ENCODE data around the gene OPRL1.
"Not testable (repeated sequence)": the region's sequence is repeated elsewhere in the genome, so short reads cannot be mapped to it uniquely, and the experiment has no call there.

Gene OPRL1

GRCh38 chr20:64121586-64121985 lies 41.7 kb downstream of the OPRL1 start:
- POLR2A ChIA-PET: no interaction called here
- DNase-seq: no peak
- peaks cover 0 to 2% (median 0%) of the 10 kb centered on the region in 5 experiments for H3K27me3 ChIP-seq (replicated peaks in 2 of 5; ENCODE audit: control insufficient read depth in 4 of 5, insufficient read depth in 5 of 5, low read length in 4 of 5)
- H3K4me3 ChIP-seq (ENCODE audit: control insufficient read depth in 1 of 7, extremely low read depth in 1 of 7, insufficient read depth in 4 of 7, low read depth in 2 of 7, low read length in 6 of 7): no peak overlapping the region
- no peaks in the 10 kb centered on the region for H3K36me3 ChIP-seq (ENCODE audit: control insufficient read depth in 4 of 4, insufficient read depth in 4 of 4, low read length in 3 of 4)
- CTCF ChIA-PET: interaction anchor here (1.3 to 9.6 kb wide), 10 partner anchors 13 to 214 kb away, joined by 3 to 178 read pairs (median 16); partner anchors contain the start of genes LKAAEAR1, NPBWR2, OPRL1 and RGS19
- H3K9me3 ChIP-seq (ENCODE audit: control extremely low read depth in 1 of 5, control insufficient read depth in 4 of 5, insufficient read depth in 2 of 5, low read depth in 1 of 5, low read length in 4 of 5): no peaks in the 10 kb centered on the region
- H3K27ac ChIP-seq (ENCODE audit: insufficient read depth in 1 of 2, low read depth in 1 of 2, low read length in 2 of 2, poor library complexity in 1 of 2, severe bottlenecking in 2 of 2): no peak overlapping the region
- peaks cover 0 to 14% (median 13%) of the 10 kb centered on the region in 4 experiments for H3K4me1 ChIP-seq (ENCODE audit: control extremely low read depth in 1 of 4, control insufficient read depth in 4 of 4, insufficient read depth in 4 of 4, low read length in 3 of 4)
- 96% methylated on average over 9 of the region's 12 CpGs for WGBS (ENCODE audit: insufficient coverage)

GRCh38 chr20:64122927-64123326 lies 43.0 kb downstream of the OPRL1 start:
- CTCF ChIA-PET: interaction anchor here (1.5 to 9.6 kb wide), 3 partner anchors 14 to 45 kb away, joined by 4 to 178 read pairs (median 67); partner anchors contain the start of genes LKAAEAR1, NPBWR2, OPRL1 and RGS19
- peaks cover 0 to 14% (median 13%) of the 10 kb centered on the region in 4 experiments for H3K4me1 ChIP-seq (ENCODE audit: control extremely low read depth in 1 of 4, control insufficient read depth in 4 of 4, insufficient read depth in 4 of 4, low read length in 3 of 4)
- H3K4me3 ChIP-seq (ENCODE audit: control insufficient read depth in 1 of 7, extremely low read depth in 1 of 7, insufficient read depth in 4 of 7, low read depth in 2 of 7, low read length in 6 of 7); H3K27ac ChIP-seq (ENCODE audit: insufficient read depth in 1 of 2, low read depth in 1 of 2, low read length in 2 of 2, poor library complexity in 1 of 2, severe bottlenecking in 2 of 2); H3K36me3 ChIP-seq (ENCODE audit: control insufficient read depth in 4 of 4, insufficient read depth in 4 of 4, low read length in 3 of 4); H3K27me3 ChIP-seq (replicated peaks in 2 of 5; ENCODE audit: control insufficient read depth in 4 of 5, insufficient read depth in 5 of 5, low read length in 4 of 5); POLR2A ChIA-PET; H3K9me3 ChIP-seq (ENCODE audit: control extremely low read depth in 1 of 5, control insufficient read depth in 4 of 5, insufficient read depth in 2 of 5, low read depth in 1 of 5, low read length in 4 of 5); DNase-seq: not testable (repeated sequence)
- 96% methylated on average over 11 of the region's 11 CpGs for WGBS (ENCODE audit: insufficient coverage)

- H3K27ac ChIP-seq (ENCODE audit: insufficient read depth in 1 of 2, low read depth in 1 of 2, low read length in 2 of 2, poor library complexity in 1 of 2, severe bottlenecking in 2 of 2); H3K27me3 ChIP-seq (replicated peaks in 2 of 5; ENCODE audit: control insufficient read depth in 4 of 5, insufficient read depth in 5 of 5, low read length in 4 of 5); H3K36me3 ChIP-seq (ENCODE audit: control insufficient read depth in 4 of 4, insufficient read depth in 4 of 4, low read length in 3 of 4); DNase-seq; H3K9me3 ChIP-seq (ENCODE audit: control extremely low read depth in 1 of 5, control insufficient read depth in 4 of 5, insufficient read depth in 2 of 5, low read depth in 1 of 5, low read length in 4 of 5); H3K4me3 ChIP-seq (ENCODE audit: control insufficient read depth in 1 of 7, extremely low read depth in 1 of 7, insufficient read depth in 4 of 7, low read depth in 2 of 7, low read length in 6 of 7); POLR2A ChIA-PET: not testable (repeated sequence)
- H3K4me1 ChIP-seq (ENCODE audit: control extremely low read depth in 1 of 4, control insufficient read depth in 4 of 4, insufficient read depth in 4 of 4, low read length in 3 of 4): peaks cover 0 to 14% (median 13%) of the 10 kb centered on the region in 4 experiments
- WGBS (ENCODE audit: insufficient coverage): 98% methylated on average over 11 of the region's 11 CpGs
- CTCF ChIA-PET: interaction anchor here (6.2 kb wide), 1 partner anchor 15 kb away, joined by 67 read pairs; the partner anchor contains the start of gene NPBWR2
Observed at GRCh38 chr20:64123517-64123916, 43.6 kb downstream of the OPRL1 start.

- DNase-seq: no peak
- H3K27me3 ChIP-seq (replicated peaks in 2 of 5; ENCODE audit: control insufficient read depth in 4 of 5, insufficient read depth in 5 of 5, low read length in 4 of 5): peaks cover 0 to 4% (median 0%) of the 10 kb centered on the region in 5 experiments
- ChIA-PET CTCF (no interaction called here), POLR2A (no interaction called here)
- no peaks in the 10 kb centered on the region for H3K9me3 ChIP-seq (ENCODE audit: control extremely low read depth in 1 of 5, control insufficient read depth in 4 of 5, insufficient read depth in 2 of 5, low read depth in 1 of 5, low read length in 4 of 5)
- no peak overlapping the region for H3K4me3 ChIP-seq (ENCODE audit: control insufficient read depth in 1 of 7, extremely low read depth in 1 of 7, insufficient read depth in 4 of 7, low read depth in 2 of 7, low read length in 6 of 7)
- H3K36me3 ChIP-seq (ENCODE audit: control insufficient read depth in 4 of 4, insufficient read depth in 4 of 4, low read length in 3 of 4): no peaks in the 10 kb centered on the region
- no peaks in the 10 kb centered on the region for H3K4me1 ChIP-seq (ENCODE audit: control extremely low read depth in 1 of 4, control insufficient read depth in 4 of 4, insufficient read depth in 4 of 4, low read length in 3 of 4)
- 97% methylated on average over 10 of the region's 11 CpGs for WGBS (ENCODE audit: insufficient coverage)
- H3K27ac ChIP-seq (ENCODE audit: insufficient read depth in 1 of 2, low read depth in 1 of 2, low read length in 2 of 2, poor library complexity in 1 of 2, severe bottlenecking in 2 of 2): no peak overlapping the region
Observed at GRCh38 chr20:64129146-64129782, 49.4 kb downstream of the OPRL1 start.

- ChIA-PET CTCF (no interaction called here), POLR2A (no interaction called here)
- WGBS (ENCODE audit: insufficient coverage): 81% methylated on average over 4 of the region's 5 CpGs
- H3K27ac ChIP-seq (ENCODE audit: insufficient read depth in 1 of 2, low read depth in 1 of 2, low read length in 2 of 2, poor library complexity in 1 of 2, severe bottlenecking in 2 of 2): no peak overlapping the region
- H3K27me3 ChIP-seq (replicated peaks in 2 of 5; ENCODE audit: control insufficient read depth in 4 of 5, insufficient read depth in 5 of 5, low read length in 4 of 5): peaks cover 0 to 2% (median 0%) of the 10 kb centered on the region in 5 experiments
- no peak overlapping the region for H3K4me3 ChIP-seq (ENCODE audit: control insufficient read depth in 1 of 7, extremely low read depth in 1 of 7, insufficient read depth in 4 of 7, low read depth in 2 of 7, low read length in 6 of 7)
- no peak for DNase-seq
- no peaks in the 10 kb centered on the region for H3K9me3 ChIP-seq (ENCODE audit: control extremely low read depth in 1 of 5, control insufficient read depth in 4 of 5, insufficient read depth in 2 of 5, low read depth in 1 of 5, low read length in 4 of 5)
- no peaks in the 10 kb centered on the region for H3K4me1 ChIP-seq (ENCODE audit: control extremely low read depth in 1 of 4, control insufficient read depth in 4 of 4, insufficient read depth in 4 of 4, low read length in 3 of 4)
- H3K36me3 ChIP-seq (ENCODE audit: control insufficient read depth in 4 of 4, insufficient read depth in 4 of 4, low read length in 3 of 4): no peaks in the 10 kb centered on the region
Observed at GRCh38 chr20:64130271-64130670, 50.4 kb downstream of the OPRL1 start.

GRCh38 chr20:64130876-64131275 lies 51.0 kb downstream of the OPRL1 start:
- Histone ChIP-seq H3K4me3 (ENCODE audit: control insufficient read depth in 1 of 7, extremely low read depth in 1 of 7, insufficient read depth in 4 of 7, low read depth in 2 of 7, low read length in 6 of 7) (no peak overlapping the region), H3K4me1 (ENCODE audit: control extremely low read depth in 1 of 4, control insufficient read depth in 4 of 4, insufficient read depth in 4 of 4, low read length in 3 of 4) (no peaks in the 10 kb centered on the region), H3K9me3 (ENCODE audit: control extremely low read depth in 1 of 5, control insufficient read depth in 4 of 5, insufficient read depth in 2 of 5, low read depth in 1 of 5, low read length in 4 of 5) (no peaks in the 10 kb centered on the region), H3K27me3 (replicated peaks in 2 of 5; ENCODE audit: control insufficient read depth in 4 of 5, insufficient read depth in 5 of 5, low read length in 4 of 5) (peaks cover 0 to 2% (median 0%) of the 10 kb centered on the region in 5 experiments), H3K36me3 (ENCODE audit: control insufficient read depth in 4 of 4, insufficient read depth in 4 of 4, low read length in 3 of 4) (no peaks in the 10 kb centered on the region), H3K27ac (ENCODE audit: insufficient read depth in 1 of 2, low read depth in 1 of 2, low read length in 2 of 2, poor library complexity in 1 of 2, severe bottlenecking in 2 of 2) (no peak overlapping the region)
- DNase-seq: no peak
- CTCF ChIA-PET: no interaction called here
- POLR2A ChIA-PET: no interaction called here
- 89% methylated on average over 8 of the region's 10 CpGs for WGBS (ENCODE audit: insufficient coverage)

GRCh38 chr20:64131406-64131805 lies 51.5 kb downstream of the OPRL1 start:
- DNase-seq: peak in 2 of 3 donors; percentile 17 to 19
- CTCF ChIA-PET: no interaction called here
- 92% methylated on average over 4 of the region's 4 CpGs for WGBS (ENCODE audit: insufficient coverage)

More at GRCh38 chr20:64131406-64131805, 51.5 kb downstream of the OPRL1 start:
- Histone ChIP-seq H3K4me1 (ENCODE audit: control extremely low read depth in 1 of 4, control insufficient read depth in 4 of 4, insufficient read depth in 4 of 4, low read length in 3 of 4) (no peaks in the 10 kb centered on the region), H3K4me3 (ENCODE audit: control insufficient read depth in 1 of 7, extremely low read depth in 1 of 7, insufficient read depth in 4 of 7, low read depth in 2 of 7, low read length in 6 of 7) (no peak overlapping the region), H3K36me3 (ENCODE audit: control insufficient read depth in 4 of 4, insufficient read depth in 4 of 4, low read length in 3 of 4) (no peaks in the 10 kb centered on the region), H3K27ac (ENCODE audit: insufficient read depth in 1 of 2, low read depth in 1 of 2, low read length in 2 of 2, poor library complexity in 1 of 2, severe bottlenecking in 2 of 2) (no peak overlapping the region), H3K27me3 (replicated peaks in 2 of 5; ENCODE audit: control insufficient read depth in 4 of 5, insufficient read depth in 5 of 5, low read length in 4 of 5) (peaks cover 0 to 2% (median 0%) of the 10 kb centered on the region in 5 experiments), H3K9me3 (ENCODE audit: control extremely low read depth in 1 of 5, control insufficient read depth in 4 of 5, insufficient read depth in 2 of 5, low read depth in 1 of 5, low read length in 4 of 5) (no peaks in the 10 kb centered on the region)
- POLR2A ChIA-PET: no interaction called here

Data from common myeloid progenitor, CD34-positive (primary cell).